Measurements from ENCODE around the gene SMIM27.
"Not testable (repeated sequence)": the region's sequence is repeated elsewhere in the genome, so short reads cannot be mapped to it uniquely, and the experiment has no call there.

SMIM27 gene

GRCh38 chr9:32558408-32558934, 6.3 kb downstream of the SMIM27 start:
- DNase-seq = no peak

GRCh38 chr9:32565967-32566366, 13.8 kb downstream of the SMIM27 start:
- DNase-seq = no peak

GRCh38 chr9:32566770-32567169, 14.6 kb downstream of the SMIM27 start:
- DNase-seq = no peak

- no peak for DNase-seq
These were observed 18.1 kb downstream of the SMIM27 start for GRCh38 chr9:32570262-32570661.

- DNase-seq = peak; percentile 70
These were observed 20.1 kb downstream of the SMIM27 start for GRCh38 chr9:32571969-32572899.

- DNase-seq = peak; percentile 86
These were observed 20.9 kb downstream of the SMIM27 start, which contains the start of gene NDUFB6 for GRCh38 chr9:32572900-32573523. Gene NDUFB6 (minus strand): TSS chr9:32573159. CDS start chr9:32573060, 99 bp downstream.

- no peak for DNase-seq
These were observed 21.7 kb downstream of the SMIM27 start for GRCh38 chr9:32573821-32574220.

- no peak for DNase-seq
These were observed 22.7 kb downstream of the SMIM27 start for GRCh38 chr9:32574858-32575257.

- DNase-seq = no peak
These were observed 25.2 kb downstream of the SMIM27 start for GRCh38 chr9:32577316-32577715.

- no peak for DNase-seq
These were observed 26.8 kb downstream of the SMIM27 start for GRCh38 chr9:32578976-32579375.

- peak; percentile 28 for DNase-seq
These were observed 27.7 kb downstream of the SMIM27 start for GRCh38 chr9:32579706-32580331.

GRCh38 chr9:32580631-32581300, 28.6 kb downstream of the SMIM27 start:
- peak; percentile 11 for DNase-seq

GRCh38 chr9:32581512-32582143, 29.5 kb downstream of the SMIM27 start:
- peak; percentile 69 for DNase-seq

GRCh38 chr9:32584784-32585183, 32.7 kb downstream of the SMIM27 start:
- no peak for DNase-seq

GRCh38 chr9:32587901-32588300, 35.8 kb downstream of the SMIM27 start:
- DNase-seq = no peak

GRCh38 chr9:32589083-32589723, 37.1 kb downstream of the SMIM27 start:
- peak; percentile 52 for DNase-seq

- DNase-seq = no peak
These were observed 38.3 kb downstream of the SMIM27 start for GRCh38 chr9:32590476-32590875.

GRCh38 chr9:32590898-32591297, 38.8 kb downstream of the SMIM27 start:
- DNase-seq = no peak

GRCh38 chr9:32596096-32596865, 44.2 kb downstream of the SMIM27 start:
- DNase-seq = no peak

- DNase-seq = no peak
These were observed 44.8 kb downstream of the SMIM27 start for GRCh38 chr9:32596936-32597335.

- DNase-seq = not testable (repeated sequence)
These were observed 46.9 kb downstream of the SMIM27 start for GRCh38 chr9:32599021-32599420.
